Fibroblast of pulmonary artery (primary cell): ENCODE measurements around the gene MATN1.

Experiments used
- DNase-seq: peaks from one replicate; pipeline ENCODE4 v3.0.0-alpha.2; 2010; ENCODE audit warnings: low read depth
- H3K4me3 ChIP-seq: replicated peaks from 2 replicates; pipeline ENCODE4 v1.5.1; 2011; ENCODE audit warnings: low read depth, mild to moderate bottlenecking, control low read depth, low read length, moderate library complexity
- TF ChIP-seq, protein P1 (sequence below): IDR thresholded peaks from 2 replicates; pipeline ENCODE4 v1.5.1; 2011; ENCODE audit warnings: mild to moderate bottlenecking, control low read depth, low read length, inconsistent platforms; ENCODE audit errors: missing control alignments

MATN1 gene

DNA sequence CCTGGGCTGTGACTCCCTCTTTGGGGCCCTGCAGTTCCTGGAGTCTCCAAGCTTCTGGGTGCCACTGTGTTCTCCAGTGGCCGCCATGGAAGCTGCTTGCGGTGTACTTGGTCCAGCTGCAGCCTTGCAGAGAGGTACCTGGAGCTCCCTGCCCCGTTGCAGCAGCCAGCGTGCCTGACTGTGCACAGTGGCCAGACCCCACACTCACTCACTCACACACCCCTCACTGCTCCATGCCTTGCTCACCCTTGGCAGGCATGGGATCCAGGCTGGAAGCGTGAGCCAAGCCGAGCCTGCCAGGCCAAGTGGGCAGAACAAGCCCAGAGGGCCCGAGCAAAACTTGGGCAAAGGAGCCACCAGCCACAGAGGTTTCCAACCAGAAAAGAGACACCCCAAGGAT, 43.0 kb downstream of the MATN1 start:
- H3K4me3 ChIP-seq: no peak overlapping the region
- no peak for DNase-seq
- TF ChIP-seq, protein P1, sequence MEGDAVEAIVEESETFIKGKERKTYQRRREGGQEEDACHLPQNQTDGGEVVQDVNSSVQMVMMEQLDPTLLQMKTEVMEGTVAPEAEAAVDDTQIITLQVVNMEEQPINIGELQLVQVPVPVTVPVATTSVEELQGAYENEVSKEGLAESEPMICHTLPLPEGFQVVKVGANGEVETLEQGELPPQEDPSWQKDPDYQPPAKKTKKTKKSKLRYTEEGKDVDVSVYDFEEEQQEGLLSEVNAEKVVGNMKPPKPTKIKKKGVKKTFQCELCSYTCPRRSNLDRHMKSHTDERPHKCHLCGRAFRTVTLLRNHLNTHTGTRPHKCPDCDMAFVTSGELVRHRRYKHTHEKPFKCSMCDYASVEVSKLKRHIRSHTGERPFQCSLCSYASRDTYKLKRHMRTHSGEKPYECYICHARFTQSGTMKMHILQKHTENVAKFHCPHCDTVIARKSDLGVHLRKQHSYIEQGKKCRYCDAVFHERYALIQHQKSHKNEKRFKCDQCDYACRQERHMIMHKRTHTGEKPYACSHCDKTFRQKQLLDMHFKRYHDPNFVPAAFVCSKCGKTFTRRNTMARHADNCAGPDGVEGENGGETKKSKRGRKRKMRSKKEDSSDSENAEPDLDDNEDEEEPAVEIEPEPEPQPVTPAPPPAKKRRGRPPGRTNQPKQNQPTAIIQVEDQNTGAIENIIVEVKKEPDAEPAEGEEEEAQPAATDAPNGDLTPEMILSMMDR: no peak

DNA sequence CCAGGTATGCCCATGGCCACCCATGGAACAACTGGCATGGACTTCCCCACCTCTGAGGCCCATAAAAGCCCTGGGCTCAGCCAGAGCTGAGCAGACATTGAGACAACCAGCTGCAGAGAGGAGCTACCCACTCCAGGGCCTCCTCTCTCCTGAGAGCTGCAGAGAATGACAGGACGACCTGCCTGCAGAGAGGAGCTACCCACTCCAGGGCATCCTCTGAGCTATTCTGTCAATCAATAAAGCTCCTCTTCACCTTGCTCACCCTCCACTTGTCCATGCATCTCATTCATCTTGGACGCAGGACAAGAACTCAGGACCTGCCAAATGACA, 43.4 kb downstream of the MATN1 start:
- no peak for DNase-seq
- TF ChIP-seq, protein P1: no peak
- no peak overlapping the region for H3K4me3 ChIP-seq

DNA sequence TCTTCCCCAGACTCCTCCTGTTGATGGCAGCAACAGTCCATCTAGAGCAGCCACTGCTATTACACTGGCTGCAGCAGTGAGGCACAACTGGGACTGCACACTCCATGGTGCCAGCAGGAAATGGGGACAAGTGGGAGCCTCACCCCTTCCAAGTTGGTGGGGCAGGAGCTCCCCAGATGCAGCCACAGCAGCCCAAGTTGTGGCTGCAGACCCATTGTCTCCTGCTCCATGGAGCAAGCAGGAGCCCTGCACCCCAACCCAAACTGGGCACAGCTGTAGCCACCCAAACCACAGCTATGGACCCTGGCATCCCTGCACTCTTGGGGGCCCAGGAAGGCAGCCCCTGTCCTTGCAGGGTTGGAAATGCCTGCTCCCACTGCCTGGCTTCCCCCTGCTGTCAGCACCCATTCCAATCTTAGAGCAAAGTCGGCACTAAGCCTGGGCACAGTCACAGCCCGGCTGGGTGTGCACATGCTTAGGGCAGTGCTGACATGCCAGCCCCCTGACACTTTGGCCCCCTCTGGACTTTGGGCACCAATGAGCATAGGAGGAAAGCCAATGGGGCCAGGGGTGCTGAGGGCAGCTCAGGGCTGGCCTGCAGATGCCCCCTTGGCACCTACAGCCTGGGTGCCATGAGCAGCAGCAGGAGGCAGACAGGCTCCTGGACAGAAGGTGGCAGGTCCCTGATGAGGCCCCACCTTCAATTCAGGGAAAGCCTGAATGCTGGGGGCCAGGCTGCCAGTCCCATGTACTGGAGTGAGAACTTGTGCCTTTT, 44.0 kb downstream of the MATN1 start:
- H3K4me3 ChIP-seq: no peak overlapping the region
- TF ChIP-seq, protein P1: no peak
- no peak for DNase-seq

DNA sequence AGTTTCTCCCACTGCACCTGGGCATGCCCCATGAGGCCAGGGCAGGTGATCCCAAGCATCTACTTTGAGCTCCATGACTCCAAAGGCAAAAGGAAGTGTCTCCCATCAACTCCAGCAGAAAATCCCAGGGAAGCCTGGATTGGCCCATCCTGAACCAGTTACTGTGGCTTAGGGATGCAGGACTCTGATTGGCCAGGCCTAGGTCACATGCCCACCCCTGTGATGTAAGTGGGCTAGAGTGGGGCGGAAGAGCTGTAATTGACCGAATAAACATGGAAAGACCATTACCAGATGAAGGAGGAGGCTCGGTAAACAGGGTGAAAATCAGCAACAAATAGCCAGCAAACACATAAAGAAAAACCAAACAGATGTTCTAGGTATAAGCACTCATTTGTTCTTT, 45.2 kb downstream of the MATN1 start:
- TF ChIP-seq, protein P1: no peak
- DNase-seq: no peak
- H3K4me3 ChIP-seq: no peak overlapping the region

DNA sequence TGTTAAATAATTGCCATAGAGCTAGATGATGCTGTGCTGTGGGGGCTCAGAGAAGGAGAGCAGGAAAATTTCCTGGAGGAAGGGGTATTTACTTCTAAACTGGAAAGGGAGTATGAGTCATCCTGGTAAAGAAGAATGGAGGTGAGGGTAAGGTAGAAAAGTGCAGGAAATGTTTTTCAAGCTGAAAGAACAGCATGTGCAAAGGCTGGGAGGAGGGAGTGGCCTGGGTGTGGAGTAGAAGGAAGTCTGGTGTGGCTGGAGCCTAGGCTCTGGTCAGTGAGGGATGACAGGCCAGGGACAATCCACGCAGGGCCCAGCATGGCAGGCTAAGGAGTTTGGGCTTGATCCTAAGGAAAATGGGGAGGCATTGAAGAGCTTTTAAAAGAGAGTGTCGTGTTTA, 45.9 kb downstream of the MATN1 start:
- no peak for DNase-seq
- TF ChIP-seq, protein P1: no peak
- H3K4me3 ChIP-seq: no peak overlapping the region

DNA sequence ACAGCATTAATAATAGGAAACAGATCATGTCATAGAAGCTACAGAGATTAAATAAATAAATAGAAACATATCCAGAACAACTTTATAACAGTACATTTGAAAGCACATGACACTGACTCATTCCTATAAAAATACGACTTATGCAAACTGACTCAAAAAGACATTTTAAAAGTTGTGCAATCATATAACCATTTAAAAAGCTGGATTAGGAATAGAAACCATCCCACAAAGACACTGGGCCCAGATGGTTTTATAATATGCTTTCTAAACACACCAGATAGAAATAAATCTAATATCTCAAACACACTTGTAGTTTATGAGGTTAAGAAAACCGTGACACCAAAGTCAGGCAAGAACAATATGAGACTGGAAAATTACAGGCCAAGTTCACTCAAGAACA, 47.6 kb downstream of the MATN1 start:
- no peak overlapping the region for H3K4me3 ChIP-seq
- DNase-seq: peak; percentile 68
- TF ChIP-seq, protein P1: no peak

DNA sequence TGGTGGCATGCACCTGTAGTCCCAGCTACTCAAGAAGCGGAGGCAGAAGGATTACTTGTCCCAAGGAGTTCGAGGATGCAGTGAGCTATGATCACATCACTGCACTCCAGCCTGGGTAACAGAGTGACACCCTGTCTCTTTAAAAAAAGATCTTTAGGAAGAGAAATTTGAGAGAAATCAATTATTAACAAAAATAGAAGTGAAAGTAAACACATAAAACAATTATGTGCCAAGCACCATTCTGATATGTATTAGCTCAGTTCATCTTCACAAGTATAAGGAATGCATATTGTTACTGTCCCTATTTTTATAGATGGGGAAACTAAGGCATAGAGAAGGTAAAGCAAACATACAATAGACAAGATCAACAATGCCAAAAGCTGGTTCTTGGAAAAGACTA, 48.1 kb downstream of the MATN1 start:
- TF ChIP-seq, protein P1: no peak
- H3K4me3 ChIP-seq: no peak overlapping the region
- no peak for DNase-seq
